Activated CD4-positive, alpha-beta T cell treated with anti-CD3 and anti-CD28 coated beads for 4 hours (primary cell): ENCODE data around the gene HSPB6.
"Not testable (repeated sequence)": the region's sequence is repeated elsewhere in the genome, so short reads cannot be mapped to it uniquely, and the experiment has no call there.

Experiments
- DNase-seq, 2 donors: peaks; one replicate each; pipeline ENCODE4 v3.0.0-alpha.2; 2020

HSPB6 gene

GRCh38 chr19:35785339-35785627, 28.5 kb upstream of the HSPB6 start:
- DNase-seq: no peak

- DNase-seq: no peak
Measured at GRCh38 chr19:35784503-35785338, 27.9 kb upstream of the HSPB6 start.

GRCh38 chr19:35783469-35784434, 26.9 kb upstream of the HSPB6 start:
- DNase-seq: no peak

GRCh38 chr19:35782589-35782988, 25.8 kb upstream of the HSPB6 start:
- no peak for DNase-seq

GRCh38 chr19:35781650-35782049, 24.8 kb upstream of the HSPB6 start:
- DNase-seq: no peak

GRCh38 chr19:35780717-35781116, 23.9 kb upstream of the HSPB6 start:
- DNase-seq: no peak

- no peak for DNase-seq
Measured at GRCh38 chr19:35780058-35780457, 23.2 kb upstream of the HSPB6 start.

GRCh38 chr19:35779033-35779432, 22.2 kb upstream of the HSPB6 start:
- DNase-seq: no peak

GRCh38 chr19:35777961-35778360, 21.1 kb upstream of the HSPB6 start:
- DNase-seq: no peak

GRCh38 chr19:35777086-35777841, 20.4 kb upstream of the HSPB6 start:
- DNase-seq: no peak

- DNase-seq: no peak
Measured at GRCh38 chr19:35776102-35776788, 19.4 kb upstream of the HSPB6 start.

GRCh38 chr19:35775298-35776101, 18.7 kb upstream of the HSPB6 start, which contains the start of gene ARHGAP33:
Gene ARHGAP33, plus strand, starts transcription at chr19:35775564. Its CDS starts 95 bp downstream, at chr19:35775659.
- peak; percentile 99 for DNase-seq

GRCh38 chr19:35775046-35775297, 18.1 kb upstream of the HSPB6 start:
- no peak for DNase-seq

- DNase-seq: no peak
Measured at GRCh38 chr19:35774274-35775045, 17.6 kb upstream of the HSPB6 start.

GRCh38 chr19:35773020-35773806, 16.4 kb upstream of the HSPB6 start:
- DNase-seq: no peak

GRCh38 chr19:35772362-35772761, 15.5 kb upstream of the HSPB6 start:
- DNase-seq: not testable (repeated sequence)

GRCh38 chr19:35768082-35768421, 11.2 kb upstream of the HSPB6 start:
- DNase-seq: no peak

GRCh38 chr19:35767288-35768081, 10.7 kb upstream of the HSPB6 start:
- DNase-seq: no peak

GRCh38 chr19:35766571-35767104, 9.8 kb upstream of the HSPB6 start:
- DNase-seq: no peak
